OCI-LY7 (cell line): ENCODE measurements around the gene COL8A1. TPM values are rescaled to one million over a fixed set of nuclear protein-coding genes. Genes with fewer than 3 reads are reported as not detected.

Source experiments
- BruUV-seq: library from RNA; stranded (reverse); fragments of 400-500 nt; replicated peaks from 2 replicates; lab custom pipeline; 2021; lab: Mats Ljungman, UMichigan
- CTCF ChIA-PET: fragments of 300-600 bp; sonication (Branson Sonifier 250); formaldehyde crosslinking; loops from one replicate; lab custom pipeline; 2022; ENCODE audit warnings: antibody characterized with exemption; ENCODE audit not compliant: unreplicated experiment; lab: Charles Lee
- POLR2A ChIA-PET: fragments of 300-600 bp; sonication (Branson Sonifier 250); formaldehyde crosslinking; loops from one replicate; lab custom pipeline; 2022; ENCODE audit warnings: antibody characterized with exemption; lab: Charles Lee
- DNase-seq: peaks from one replicate; pipeline ENCODE4 v3.0.0-alpha.2; 2015; ENCODE audit warnings: low spot score
- H2AFZ ChIP-seq: fragments of 200-600 bp; sonication (generic), shearing (Covaris generic); 2 replicates; pipeline ENCODE4 v1.6.1; 2014; ENCODE audit warnings: mild to moderate bottlenecking, antibody characterized with exemption, low read length, moderate library complexity
- H3K27ac ChIP-seq: fragments of 200-600 bp; sonication (generic); 2 replicates; pipeline ENCODE4 v1.5.1; 2014; ENCODE audit warnings: mixed run types, low read depth, mild to moderate bottlenecking, moderate library complexity, low read length, inconsistent platforms; ENCODE audit not compliant: poor library complexity, severe bottlenecking
- H3K36me3 ChIP-seq: fragments of 200-600 bp; sonication (generic); 2 replicates; pipeline ENCODE4 v1.6.1; 2014; ENCODE audit warnings: mild to moderate bottlenecking, antibody characterized with exemption, low read length, moderate library complexity, mixed read lengths; ENCODE audit not compliant: insufficient read depth
- H3K4me1 ChIP-seq: fragments of 200-600 bp; sonication (generic); 2 replicates; pipeline ENCODE4 v1.5.1; 2014; ENCODE audit warnings: mild to moderate bottlenecking, low read length; ENCODE audit not compliant: insufficient read depth, poor library complexity, severe bottlenecking
- H3K4me2 ChIP-seq: fragments of 200-600 bp; sonication (generic); 2 replicates; pipeline ENCODE4 v1.6.1; 2014; ENCODE audit warnings: mild to moderate bottlenecking, low read length
- H3K4me3 ChIP-seq: fragments of 200-600 bp; sonication (generic); 2 replicates; pipeline ENCODE4 v1.5.1; 2014; ENCODE audit warnings: mild to moderate bottlenecking, low read depth, low read length; ENCODE audit not compliant: poor library complexity, severe bottlenecking
- H3K79me2 ChIP-seq: fragments of 200-600 bp; sonication (generic); 2 replicates; pipeline ENCODE4 v1.6.1; 2016; ENCODE audit warnings: low read depth, mild to moderate bottlenecking, low read length, moderate library complexity, mixed read lengths; ENCODE audit not compliant: insufficient read depth
- H3K9me2 ChIP-seq: fragments of 200-600 bp; sonication (generic); 2 replicates; pipeline ENCODE4 v1.6.1; 2016; ENCODE audit warnings: mild to moderate bottlenecking, low read length, mixed read lengths; ENCODE audit not compliant: insufficient read depth
- H3K9me3 ChIP-seq: fragments of 200-600 bp; sonication (generic); 2 replicates; pipeline ENCODE4 v1.6.1; 2014; ENCODE audit warnings: mild to moderate bottlenecking, mixed run types, low read length, mixed read lengths
- H4K20me1 ChIP-seq: fragments of 200-600 bp; sonication (generic); 2 replicates; pipeline ENCODE4 v1.6.1; 2014; ENCODE audit warnings: mild to moderate bottlenecking, antibody characterized with exemption, low read length, moderate library complexity, mixed read lengths; ENCODE audit not compliant: insufficient read depth
- CTCF ChIP-seq: fragments of 200-600 bp; sonication (generic); conservative IDR thresholded peaks from 2 replicates; pipeline ENCODE4 v1.5.1; 2014; ENCODE audit warnings: mild to moderate bottlenecking, antibody characterized with exemption, low read length, moderate library complexity, mixed read lengths
- EZH2phosphoT487 ChIP-seq: fragments of 200-600 bp; sonication (generic); IDR thresholded peaks from 2 replicates; pipeline ENCODE4 v1.6.1; 2018; ENCODE audit warnings: low read depth, borderline replicate concordance, mild to moderate bottlenecking, mixed run types, antibody characterized with exemption, low read length, moderate library complexity, mixed read lengths
- intact Hi-C: fragments of 100-400 bp; cut with micrococcal nuclease; formaldehyde crosslinking; loops from one replicate; pipeline ENCODE4 v1.10.0; 2022; ENCODE audit not compliant: unreplicated experiment
- total RNA-seq, 2 experiments: library from RNA; depleted of rRNA in 1 of 2; stranded (reverse); fragments of >200 nt in 1 of 2; shearing (Covaris generic) in 1 of 2; gene quantifications; 2 replicates each; pipeline ENCODE4 v1.2.3, GENCODE V29; 2014 to 2022

COL8A1 gene
- total RNA-seq, 2 experiments from 2014 or later, result 0.10 TPM; not detected in 1

- no peak for DNase-seq
- CTCF ChIA-PET, result no interaction called here
- BruUV-seq, result no TSS peak
Observed at GRCh38 chr3:99666201-99666600, 27.8 kb downstream of the COL8A1 start.

GRCh38 chr3:99668044-99668443, 29.6 kb downstream of the COL8A1 start:
- Histone ChIP-seq H3K27ac (no peak overlapping the region), H2AFZ (no peak overlapping the region), H3K36me3 (no peaks in the 10 kb centered on the region), H3K4me2 (no peak overlapping the region), H3K79me2 (no peaks in the 10 kb centered on the region), H3K4me3 (no peak overlapping the region), H3K9me3 (no peaks in the 10 kb centered on the region), H3K9me2 (no peaks in the 10 kb centered on the region), H3K4me1 (no peaks in the 10 kb centered on the region), H4K20me1 (no peaks in the 10 kb centered on the region)
- intact Hi-C loops, result loop anchor here (5.0 to 10.0 kb wide), 2 partner anchors 84 to 1163 kb away; no protein-coding TSS in a partner anchor
- ChIA-PET POLR2A (interaction anchor here (0.6 to 1.4 kb wide), 5 partner anchors 10 to 692 kb away, joined by 3 read pairs; no protein-coding TSS in a partner anchor), CTCF (no interaction called here)
- BruUV-seq, result no TSS peak
- TF ChIP-seq EZH2phosphoT487 (no peak), CTCF (no peak)
- no peak for DNase-seq

More at GRCh38 chr3:99666201-99666600, 27.8 kb downstream of the COL8A1 start:
- Histone ChIP-seq H3K4me1 (no peaks in the 10 kb centered on the region), H3K27ac (no peak overlapping the region), H3K4me2 (no peak overlapping the region), H4K20me1 (no peaks in the 10 kb centered on the region), H3K9me3 (no peaks in the 10 kb centered on the region), H3K9me2 (no peaks in the 10 kb centered on the region), H3K36me3 (no peaks in the 10 kb centered on the region), H2AFZ (no peak overlapping the region), H3K4me3 (no peak overlapping the region), H3K79me2 (no peaks in the 10 kb centered on the region)
- intact Hi-C loops, result loop anchor here (5.0 to 10.0 kb wide), 2 partner anchors 86 to 1161 kb away; no protein-coding TSS in a partner anchor
- POLR2A ChIA-PET, result no interaction called here
- TF ChIP-seq EZH2phosphoT487, result no peak
- no peak for TF ChIP-seq CTCF

GRCh38 chr3:99669879-99670555, 31.6 kb downstream of the COL8A1 start:
- TF ChIP-seq EZH2phosphoT487, result no peak
- no peak overlapping the region for H2AFZ ChIP-seq
- no peaks in the 10 kb centered on the region for H3K79me2 ChIP-seq
- H3K4me3 ChIP-seq, result no peak overlapping the region
- H3K4me1 ChIP-seq, result no peaks in the 10 kb centered on the region
- no TSS peak for BruUV-seq
- no peaks in the 10 kb centered on the region for H3K36me3 ChIP-seq
- no peaks in the 10 kb centered on the region for H3K9me3 ChIP-seq
- no peaks in the 10 kb centered on the region for H3K9me2 ChIP-seq
- intact Hi-C loops, result loop anchor here (5.0 to 10.0 kb wide), 2 partner anchors 82 to 1165 kb away; no protein-coding TSS in a partner anchor
- no peak for DNase-seq
- no peak overlapping the region for H3K4me2 ChIP-seq
- H3K27ac ChIP-seq, result no peak overlapping the region
- ChIA-PET CTCF (no interaction called here), POLR2A (no interaction called here)
- no peaks in the 10 kb centered on the region for H4K20me1 ChIP-seq
